DMS53 treated with DMSO at 0.1 percent for 48 hours (cell line): ENCODE data around the gene PCDHGB3.
"Not testable (repeated sequence)": the region's sequence is repeated elsewhere in the genome, so short reads cannot be mapped to it uniquely, and the experiment has no call there.

Experiments
- DNase-seq: peaks from one replicate; lab custom pipeline; 2025; ENCODE audit not compliant: unreplicated experiment; lab: John Stamatoyannopoulos, UW

The PCDHGB3 gene

DNA sequence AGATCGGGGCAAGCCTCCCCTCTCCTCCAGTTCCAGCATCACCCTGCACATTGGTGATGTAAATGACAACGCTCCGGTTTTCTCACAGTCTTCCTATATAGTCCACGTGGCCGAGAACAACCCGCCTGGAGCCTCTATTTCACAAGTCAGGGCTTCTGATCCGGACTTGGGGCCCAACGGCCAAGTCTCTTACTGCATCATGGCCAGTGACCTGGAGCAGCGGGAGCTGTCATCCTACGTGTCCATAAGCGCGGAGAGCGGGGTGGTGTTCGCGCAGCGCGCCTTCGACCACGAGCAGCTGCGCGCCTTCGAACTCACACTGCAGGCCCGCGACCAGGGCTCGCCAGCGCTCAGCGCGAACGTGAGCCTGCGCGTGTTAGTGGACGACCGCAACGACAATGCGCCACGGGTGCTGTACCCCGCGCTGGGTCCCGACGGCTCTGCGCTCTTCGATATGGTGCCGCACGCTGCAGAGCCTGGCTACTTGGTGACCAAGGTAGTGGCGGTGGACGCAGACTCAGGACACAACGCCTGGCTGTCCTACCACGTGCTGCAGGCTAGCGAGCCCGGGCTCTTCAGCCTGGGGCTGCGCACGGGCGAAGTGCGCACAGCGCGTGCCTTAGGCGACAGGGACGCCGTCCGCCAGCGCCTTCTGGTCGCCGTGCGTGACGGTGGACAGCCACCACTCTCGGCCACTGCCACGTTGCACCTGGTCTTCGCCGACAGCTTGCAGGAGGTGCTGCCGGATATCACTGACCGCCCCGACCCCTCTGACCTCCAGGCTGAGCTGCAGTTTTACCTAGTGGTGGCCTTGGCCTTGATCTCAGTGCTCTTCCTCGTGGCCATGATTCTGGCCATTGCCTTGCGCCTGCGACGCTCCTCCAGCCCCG, 19.4 kb downstream of the PCDHGB3 start:
- DNase-seq = no peak

DNA sequence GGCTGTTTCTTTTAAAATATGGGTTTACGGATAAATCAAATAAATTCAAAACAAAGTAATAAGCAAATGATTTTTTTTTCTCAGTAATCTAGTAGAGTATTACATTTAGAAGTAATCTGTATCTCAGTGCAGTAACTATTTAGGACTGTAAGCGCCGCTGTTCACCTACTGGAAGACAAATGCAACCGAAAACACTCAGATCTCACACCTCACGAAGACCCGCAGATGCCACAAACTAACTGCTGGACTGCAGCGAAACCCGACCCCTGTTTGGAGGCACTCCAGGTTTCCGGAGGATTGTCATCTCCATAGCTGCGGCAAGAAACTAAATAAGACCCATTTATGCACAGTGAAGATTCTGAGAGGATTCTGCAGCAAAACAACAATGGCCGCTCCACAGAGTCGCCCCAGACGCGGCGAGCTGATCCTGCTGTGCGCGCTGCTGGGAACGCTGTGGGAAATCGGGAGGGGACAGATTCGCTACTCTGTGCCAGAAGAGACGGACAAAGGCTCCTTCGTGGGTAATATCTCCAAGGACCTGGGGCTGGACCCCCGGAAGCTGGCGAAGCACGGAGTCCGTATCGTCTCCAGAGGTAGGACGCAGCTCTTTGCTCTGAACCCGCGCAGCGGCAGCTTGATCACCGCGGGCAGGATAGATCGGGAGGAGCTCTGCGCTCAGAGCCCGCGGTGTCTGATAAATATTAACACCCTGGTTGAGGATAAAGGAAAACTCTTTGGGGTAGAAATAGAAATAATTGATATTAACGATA, 22.6 kb downstream of the PCDHGB3 start, which contains the start of gene PCDHGA8:
Gene PCDHGA8 (plus strand): TSS at position 205 of the 770 bp plus-strand sequence. CDS start 181 bp downstream, at position 386.
- no peak for DNase-seq

DNA sequence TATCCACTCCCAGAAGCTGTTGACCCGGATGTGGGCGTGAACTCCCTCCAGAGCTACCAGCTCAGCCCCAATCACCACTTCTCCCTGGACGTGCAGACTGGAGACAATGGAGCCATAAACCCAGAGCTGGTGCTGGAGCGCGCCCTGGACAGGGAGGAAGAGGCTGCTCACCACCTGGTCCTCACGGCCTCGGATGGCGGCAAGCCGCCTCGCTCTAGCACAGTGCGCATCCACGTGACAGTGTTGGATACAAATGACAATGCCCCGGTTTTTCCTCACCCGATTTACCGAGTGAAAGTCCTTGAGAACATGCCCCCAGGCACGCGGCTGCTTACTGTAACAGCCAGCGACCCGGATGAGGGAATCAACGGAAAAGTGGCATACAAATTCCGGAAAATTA, 23.2 kb downstream of the PCDHGB3 start:
- no peak for DNase-seq

DNA sequence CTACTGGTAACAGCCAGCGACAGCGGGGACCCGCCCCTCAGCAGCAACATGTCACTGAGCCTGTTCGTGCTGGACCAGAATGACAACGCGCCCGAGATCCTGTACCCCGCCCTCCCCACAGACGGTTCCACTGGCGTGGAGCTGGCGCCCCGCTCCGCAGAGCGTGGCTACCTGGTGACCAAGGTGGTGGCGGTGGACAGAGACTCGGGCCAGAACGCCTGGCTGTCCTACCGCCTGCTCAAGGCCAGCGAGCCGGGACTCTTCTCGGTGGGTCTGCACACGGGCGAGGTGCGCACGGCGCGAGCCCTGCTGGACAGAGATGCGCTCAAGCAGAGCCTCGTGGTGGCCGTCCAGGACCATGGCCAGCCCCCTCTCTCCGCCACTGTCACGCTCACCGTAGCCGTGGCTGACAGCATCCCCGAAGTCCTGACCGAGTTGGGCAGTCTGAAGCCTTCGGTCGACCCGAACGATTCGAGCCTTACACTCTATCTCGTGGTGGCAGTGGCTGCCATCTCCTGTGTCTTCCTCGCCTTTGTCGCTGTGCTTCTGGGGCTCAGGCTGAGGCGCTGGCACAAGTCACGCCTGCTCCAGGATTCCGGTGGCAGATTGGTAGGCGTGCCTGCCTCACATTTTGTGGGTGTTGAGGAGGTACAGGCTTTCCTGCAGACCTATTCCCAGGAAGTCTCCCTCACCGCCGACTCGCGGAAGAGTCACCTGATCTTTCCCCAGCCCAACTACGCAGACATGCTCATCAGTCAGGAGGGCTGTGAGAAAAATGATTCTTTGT, 24.6 kb downstream of the PCDHGB3 start:
- DNase-seq = not testable (repeated sequence)

DNA sequence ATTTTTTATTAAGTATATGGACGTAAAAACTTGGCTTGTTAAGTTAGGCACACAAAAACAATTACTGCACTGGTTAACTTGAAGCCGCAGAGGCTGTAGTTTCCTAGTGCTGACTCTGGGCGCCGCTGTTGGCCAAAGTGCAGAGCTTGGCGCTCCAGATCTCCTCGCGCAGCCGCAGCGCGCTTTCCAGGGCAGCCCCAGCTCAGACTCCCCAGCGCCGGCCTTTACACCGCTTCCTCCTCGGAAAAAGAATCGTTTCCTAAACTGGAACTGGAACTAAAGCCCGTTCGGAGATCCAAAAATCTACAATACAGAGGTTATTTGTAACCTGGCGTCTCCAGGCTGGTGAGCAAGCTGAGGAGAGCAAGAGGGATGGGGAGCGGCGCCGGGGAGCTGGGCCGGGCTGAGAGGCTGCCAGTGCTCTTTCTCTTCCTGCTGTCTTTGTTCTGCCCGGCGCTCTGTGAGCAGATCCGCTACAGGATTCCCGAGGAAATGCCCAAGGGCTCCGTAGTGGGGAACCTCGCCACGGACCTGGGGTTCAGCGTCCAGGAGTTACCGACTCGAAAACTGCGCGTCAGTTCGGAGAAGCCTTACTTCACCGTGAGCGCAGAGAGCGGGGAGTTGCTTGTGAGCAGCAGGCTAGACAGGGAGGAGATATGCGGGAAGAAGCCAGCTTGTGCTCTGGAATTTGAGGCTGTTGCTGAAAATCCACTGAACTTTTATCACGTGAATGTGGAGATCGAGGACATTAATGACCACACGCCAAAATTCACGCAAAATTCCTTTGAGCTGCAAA, 27.9 kb downstream of the PCDHGB3 start, which contains the start of gene PCDHGB5:
Gene PCDHGB5 (plus strand): TSS at position 192 of the 796 bp plus-strand sequence. CDS start 181 bp downstream, at position 373.
- DNase-seq = not testable (repeated sequence)

DNA sequence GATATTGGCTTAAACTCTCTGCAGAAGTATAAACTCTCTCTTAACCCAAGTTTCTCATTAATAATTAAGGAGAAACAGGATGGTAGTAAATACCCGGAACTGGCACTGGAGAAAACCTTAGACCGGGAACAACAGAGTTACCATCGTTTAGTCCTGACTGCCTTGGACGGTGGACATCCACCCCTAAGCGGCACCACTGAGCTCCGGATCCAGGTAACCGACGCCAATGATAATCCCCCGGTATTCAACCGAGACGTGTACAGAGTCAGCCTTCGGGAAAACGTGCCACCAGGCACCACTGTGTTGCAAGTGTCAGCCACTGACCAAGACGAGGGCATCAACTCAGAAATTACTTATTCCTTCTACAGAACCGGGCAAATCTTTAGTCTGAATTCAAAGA, 28.6 kb downstream of the PCDHGB3 start:
- no peak for DNase-seq

DNA sequence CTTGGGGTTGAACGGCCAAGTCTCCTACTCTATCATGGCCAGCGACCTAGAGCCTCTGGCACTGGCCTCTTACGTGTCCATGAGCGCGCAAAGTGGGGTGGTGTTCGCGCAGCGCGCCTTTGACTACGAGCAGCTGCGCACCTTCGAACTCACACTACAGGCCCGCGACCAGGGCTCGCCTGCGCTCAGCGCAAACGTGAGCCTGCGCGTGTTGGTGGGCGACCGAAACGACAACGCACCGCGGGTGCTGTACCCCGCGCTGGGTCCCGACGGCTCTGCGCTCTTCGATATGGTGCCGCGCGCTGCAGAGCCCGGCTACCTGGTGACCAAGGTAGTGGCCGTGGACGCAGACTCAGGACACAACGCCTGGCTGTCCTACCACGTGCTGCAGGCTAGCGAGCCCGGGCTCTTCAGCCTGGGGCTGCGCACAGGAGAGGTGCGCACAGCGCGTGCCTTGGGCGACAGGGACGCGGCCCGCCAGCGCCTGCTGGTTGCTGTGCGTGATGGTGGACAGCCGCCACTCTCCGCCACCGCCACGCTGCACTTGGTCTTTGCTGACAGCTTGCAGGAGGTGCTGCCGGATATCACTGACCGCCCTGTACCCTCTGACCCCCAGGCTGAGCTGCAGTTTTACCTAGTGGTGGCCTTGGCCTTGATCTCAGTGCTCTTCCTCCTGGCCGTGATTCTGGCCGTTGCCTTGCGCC, 29.7 kb downstream of the PCDHGB3 start:
- no peak for DNase-seq

DNA sequence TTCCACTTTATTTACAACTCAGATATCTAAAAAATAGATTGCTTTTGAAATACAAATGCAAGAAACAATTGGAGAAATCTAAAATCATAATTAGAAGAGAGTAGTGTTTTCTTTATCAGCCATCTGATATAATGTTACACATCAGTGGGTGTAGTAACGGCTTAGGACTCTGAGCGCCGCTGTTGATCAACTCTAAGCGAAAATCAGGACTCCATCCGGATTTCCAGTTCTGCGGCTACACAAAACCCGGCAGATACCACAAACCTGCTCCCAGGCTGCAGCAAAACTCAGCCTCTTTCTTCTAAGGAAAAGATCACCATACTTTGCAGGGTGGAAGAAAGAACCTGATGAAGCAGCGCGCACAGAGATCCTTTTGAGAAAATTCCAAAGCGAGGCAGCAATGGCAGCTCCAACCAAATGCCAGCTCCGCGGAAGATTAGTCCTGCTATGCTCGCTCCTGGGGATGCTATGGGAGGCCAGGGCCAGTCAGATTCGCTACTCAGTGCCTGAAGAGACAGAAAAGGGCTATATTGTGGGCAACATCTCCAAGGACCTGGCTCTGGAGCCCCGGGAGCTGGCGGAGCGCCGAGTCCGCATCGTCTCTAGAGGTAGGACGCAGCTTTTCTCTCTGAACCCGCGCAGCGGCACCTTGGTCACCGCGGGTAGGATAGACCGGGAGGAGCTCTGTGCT, 32.7 kb downstream of the PCDHGB3 start, which contains the start of gene PCDHGA9:
Gene PCDHGA9 (plus strand): TSS at position 226 of the 691 bp plus-strand sequence. CDS start 175 bp downstream, at position 401.
- peak; percentile 9 for DNase-seq

DNA sequence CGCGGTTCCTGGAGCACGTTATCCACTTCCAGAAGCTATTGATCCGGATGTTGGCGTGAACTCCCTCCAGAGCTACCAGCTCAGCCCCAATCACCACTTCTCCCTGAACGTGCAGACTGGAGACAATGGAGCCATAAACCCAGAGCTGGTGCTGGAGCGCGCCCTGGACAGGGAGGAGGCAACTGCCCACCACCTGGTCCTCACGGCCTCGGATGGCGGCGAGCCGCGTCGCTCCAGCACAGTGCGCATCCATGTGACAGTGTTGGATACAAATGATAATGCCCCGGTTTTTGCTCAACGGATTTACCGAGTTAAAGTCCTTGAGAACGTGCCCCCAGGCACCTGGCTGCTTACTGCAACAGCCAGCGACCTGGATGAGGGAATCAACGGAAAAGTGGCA, 33.3 kb downstream of the PCDHGB3 start:
- no peak for DNase-seq

DNA sequence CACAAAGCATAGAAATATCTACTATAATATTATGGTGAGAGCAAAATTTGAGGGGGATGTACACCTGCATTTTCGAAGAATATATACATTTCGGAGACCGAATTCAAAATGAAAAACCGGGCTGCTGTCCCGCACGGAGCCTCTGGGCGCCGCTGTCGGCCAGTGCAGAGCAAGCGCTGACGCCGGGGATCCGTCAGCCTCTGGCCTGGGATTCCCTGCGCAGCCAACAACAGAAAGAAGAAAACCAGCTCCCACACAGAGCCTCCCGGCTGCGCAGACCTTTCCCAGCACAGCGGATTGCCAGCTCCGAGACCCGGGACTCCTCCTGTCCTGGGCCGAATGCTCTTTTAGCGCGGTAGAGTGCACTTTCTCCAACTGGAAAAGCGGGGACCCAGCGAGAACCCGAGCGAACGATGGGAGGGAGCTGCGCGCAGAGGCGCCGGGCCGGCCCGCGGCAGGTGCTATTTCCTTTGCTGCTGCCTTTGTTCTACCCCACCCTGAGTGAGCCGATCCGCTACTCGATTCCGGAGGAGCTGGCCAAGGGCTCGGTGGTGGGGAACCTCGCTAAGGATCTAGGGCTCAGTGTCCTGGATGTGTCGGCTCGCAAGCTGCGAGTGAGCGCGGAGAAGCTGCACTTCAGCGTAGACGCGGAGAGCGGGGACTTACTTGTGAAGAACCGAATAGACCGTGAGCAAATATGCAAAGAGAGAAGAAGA, 37.9 kb downstream of the PCDHGB3 start, which contains the start of gene PCDHGB6:
Gene PCDHGB6 (plus strand): TSS at position 232 of the 716 bp plus-strand sequence. CDS start 182 bp downstream, at position 414.
- DNase-seq = peak; percentile 13

DNA sequence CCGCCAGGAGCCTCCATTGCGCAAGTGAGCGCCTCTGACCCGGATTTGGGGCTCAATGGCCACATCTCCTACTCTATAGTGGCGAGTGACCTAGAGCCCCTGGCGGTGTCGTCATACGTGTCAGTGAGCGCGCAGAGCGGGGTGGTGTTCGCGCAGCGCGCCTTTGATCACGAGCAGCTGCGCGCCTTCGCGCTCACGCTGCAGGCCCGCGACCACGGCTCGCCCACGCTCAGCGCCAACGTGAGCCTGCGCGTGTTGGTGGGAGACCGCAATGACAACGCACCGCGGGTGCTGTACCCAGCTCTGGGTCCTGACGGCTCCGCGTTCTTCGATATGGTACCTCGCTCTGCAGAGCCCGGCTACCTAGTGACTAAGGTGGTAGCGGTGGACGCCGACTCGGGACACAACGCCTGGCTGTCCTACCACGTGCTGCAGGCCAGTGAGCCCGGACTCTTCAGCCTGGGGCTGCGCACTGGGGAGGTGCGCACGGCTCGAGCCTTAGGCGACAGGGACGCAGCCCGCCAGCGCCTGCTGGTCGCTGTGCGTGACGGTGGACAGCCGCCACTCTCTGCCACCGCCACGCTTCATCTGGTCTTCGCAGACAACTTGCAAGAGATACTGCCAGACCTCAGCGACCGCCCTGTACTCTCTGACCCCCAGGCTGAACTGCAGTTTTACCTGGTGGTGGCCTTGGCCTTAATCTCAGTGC, 39.7 kb downstream of the PCDHGB3 start:
- no peak for DNase-seq

DNA sequence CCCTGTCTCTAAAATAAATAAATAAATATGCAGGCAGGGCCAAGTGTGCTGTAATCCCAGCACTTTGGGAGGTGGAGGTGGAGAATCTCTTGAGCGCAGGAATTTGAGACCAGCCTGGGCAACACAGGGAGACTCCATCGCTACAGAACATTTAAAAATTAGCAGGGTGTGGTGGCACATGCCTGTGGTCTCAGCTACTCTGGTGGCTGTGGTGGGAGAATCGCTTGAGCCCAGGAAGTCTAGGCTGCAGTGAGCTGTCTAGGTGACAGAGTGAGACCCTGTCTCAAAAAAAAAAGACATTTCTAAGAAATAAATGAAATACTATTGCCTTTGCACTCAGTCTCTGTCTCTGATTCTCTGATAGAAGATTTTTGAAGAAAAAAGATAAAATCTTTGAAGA, 41.5 kb downstream of the PCDHGB3 start:
- DNase-seq = no peak

DNA sequence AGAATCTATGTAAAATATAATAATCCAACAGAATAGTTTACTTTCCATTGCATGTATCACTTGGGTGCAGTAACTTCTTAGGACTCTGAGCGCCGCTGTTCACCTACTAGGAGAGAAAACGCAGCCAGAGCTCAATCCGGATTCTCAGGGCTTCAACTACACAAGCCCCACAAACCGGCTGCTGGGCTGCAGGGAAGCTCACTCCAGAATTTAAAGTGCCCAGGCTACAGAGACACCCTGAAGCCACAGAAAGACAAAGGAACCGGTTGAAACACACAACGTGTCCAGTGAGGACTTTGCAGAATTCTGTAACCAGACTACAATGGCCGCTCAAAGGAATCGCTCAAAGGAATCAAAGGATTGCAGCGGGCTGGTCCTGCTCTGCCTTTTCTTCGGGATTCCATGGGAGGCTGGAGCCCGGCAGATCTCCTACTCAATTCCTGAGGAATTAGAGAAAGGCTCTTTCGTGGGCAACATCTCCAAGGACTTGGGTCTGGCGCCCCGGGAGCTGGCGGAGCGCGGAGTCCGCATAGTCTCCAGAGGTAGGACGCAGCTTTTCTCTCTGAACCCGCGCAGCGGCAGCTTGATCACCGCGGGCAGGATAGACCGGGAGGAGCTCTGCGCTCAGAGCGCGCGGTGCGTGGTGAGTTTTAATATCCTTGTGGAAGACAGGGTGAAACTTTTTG, 43.0 kb downstream of the PCDHGB3 start, which contains the start of gene PCDHGA10:
Gene PCDHGA10 (plus strand): TSS at position 134 of the 686 bp plus-strand sequence. CDS start 189 bp downstream, at position 323.
- DNase-seq = peak; percentile 49

DNA sequence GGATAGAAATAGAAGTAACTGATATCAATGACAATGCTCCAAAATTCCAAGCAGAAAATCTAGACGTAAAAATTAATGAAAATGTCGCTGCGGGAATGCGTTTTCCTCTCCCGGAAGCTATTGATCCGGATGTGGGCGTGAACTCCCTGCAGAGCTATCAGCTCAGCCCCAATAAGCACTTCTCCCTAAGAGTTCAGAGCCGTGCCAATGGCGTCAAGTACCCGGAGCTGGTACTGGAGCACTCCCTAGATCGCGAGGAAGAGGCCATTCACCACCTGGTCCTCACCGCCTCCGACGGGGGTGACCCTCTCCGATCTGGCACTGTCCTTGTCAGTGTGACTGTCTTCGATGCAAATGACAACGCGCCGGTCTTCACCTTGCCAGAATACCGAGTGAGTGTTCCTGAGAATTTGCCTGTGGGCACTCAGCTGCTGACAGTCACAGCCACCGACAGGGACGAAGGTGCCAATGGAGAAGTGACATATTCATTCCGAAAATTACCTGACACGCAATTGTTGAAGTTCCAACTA, 43.6 kb downstream of the PCDHGB3 start:
- DNase-seq = no peak

DNA sequence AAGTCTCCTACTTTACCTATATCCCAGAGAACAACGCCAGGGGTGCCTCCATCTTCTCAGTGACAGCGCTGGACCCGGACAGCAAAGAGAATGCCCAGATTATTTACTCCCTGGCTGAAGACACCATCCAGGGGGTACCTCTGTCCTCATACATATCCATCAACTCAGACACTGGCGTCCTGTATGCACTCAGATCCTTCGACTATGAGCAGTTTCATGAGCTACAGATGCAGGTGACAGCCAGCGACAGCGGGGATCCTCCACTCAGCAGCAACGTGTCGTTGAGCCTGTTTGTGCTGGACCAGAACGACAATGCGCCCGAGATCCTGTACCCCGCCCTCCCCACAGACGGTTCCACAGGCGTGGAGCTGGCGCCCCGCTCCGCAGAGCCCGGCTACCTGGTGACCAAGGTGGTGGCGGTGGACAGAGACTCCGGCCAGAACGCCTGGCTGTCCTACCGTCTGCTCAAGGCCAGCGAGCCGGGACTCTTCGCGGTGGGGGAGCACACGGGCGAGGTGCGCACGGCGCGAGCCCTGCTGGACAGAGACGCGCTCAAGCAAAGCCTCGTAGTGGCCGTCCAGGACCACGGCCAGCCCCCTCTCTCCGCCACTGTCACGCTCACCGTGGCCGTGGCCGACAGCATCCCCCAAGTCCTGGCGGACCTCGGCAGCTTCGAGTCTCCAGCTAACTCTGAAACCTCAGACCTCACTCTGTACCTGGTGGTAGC, 44.7 kb downstream of the PCDHGB3 start:
- not testable (repeated sequence) for DNase-seq

DNA sequence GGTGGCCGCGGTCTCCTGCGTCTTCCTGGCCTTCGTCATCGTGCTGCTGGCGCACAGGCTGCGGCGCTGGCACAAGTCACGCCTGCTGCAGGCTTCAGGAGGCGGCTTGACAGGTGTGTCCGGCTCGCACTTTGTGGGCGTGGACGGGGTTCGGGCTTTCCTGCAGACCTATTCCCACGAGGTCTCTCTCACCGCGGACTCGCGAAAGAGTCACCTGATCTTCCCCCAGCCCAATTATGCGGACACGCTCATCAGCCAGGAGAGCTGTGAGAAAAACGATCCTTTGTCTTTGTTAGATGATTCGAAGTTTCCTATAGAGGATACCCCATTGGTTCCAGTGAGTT, 45.2 kb downstream of the PCDHGB3 start:
- DNase-seq = not testable (repeated sequence)
